HEK293 (cell line): ENCODE results near the gene BCL7A.

Source experiments
- KLF10 ChIP-seq: fragments of 450-650 bp; IDR thresholded peaks from 2 replicates; pipeline ENCODE4 v1.5.1; 2018; ENCODE audit warnings: missing biosample characterization, mild to moderate bottlenecking, missing genetic modification characterization
- KLF7 ChIP-seq: fragments of 450-650 bp; formaldehyde crosslinking; IDR thresholded peaks from 2 replicates; pipeline ENCODE4 v1.5.1; 2016; ENCODE audit warnings: missing biosample characterization, missing genetic modification characterization, borderline replicate concordance
- PRDM6 ChIP-seq: fragments of 450-650 bp; formaldehyde crosslinking; IDR thresholded peaks from 2 replicates; pipeline ENCODE4 v1.5.1; 2017; ENCODE audit warnings: missing biosample characterization, missing genetic modification characterization
- REST ChIP-seq: fragments of 450-650 bp; formaldehyde crosslinking; IDR thresholded peaks from 2 replicates; pipeline ENCODE4 v1.5.1; 2016; ENCODE audit warnings: missing biosample characterization, missing genetic modification characterization
- ZBTB1 ChIP-seq: fragments of 450-650 bp; formaldehyde crosslinking; IDR thresholded peaks from 2 replicates; pipeline ENCODE4 v1.5.1; 2016; ENCODE audit warnings: missing biosample characterization, missing genetic modification characterization
- ZBTB21 ChIP-seq: fragments of 450-650 bp; formaldehyde crosslinking; IDR thresholded peaks from 2 replicates; pipeline ENCODE4 v1.5.1; 2017; ENCODE audit warnings: missing biosample characterization, missing genetic modification characterization
- ZBTB44 ChIP-seq: fragments of 450-650 bp; IDR thresholded peaks from 2 replicates; pipeline ENCODE4 v1.5.1; 2018; ENCODE audit warnings: missing biosample characterization, mild to moderate bottlenecking, missing genetic modification characterization
- ZBTB6 ChIP-seq: fragments of 450-650 bp; formaldehyde crosslinking; IDR thresholded peaks from 2 replicates; pipeline ENCODE4 v1.5.1; 2017; ENCODE audit warnings: missing biosample characterization, missing genetic modification characterization
- ZFP41 ChIP-seq: fragments of 450-650 bp; formaldehyde crosslinking; IDR thresholded peaks from 2 replicates; pipeline ENCODE4 v1.5.1; 2016; ENCODE audit warnings: missing biosample characterization, missing genetic modification characterization, borderline replicate concordance
- ZNF133 ChIP-seq: fragments of 450-650 bp; formaldehyde crosslinking; IDR thresholded peaks from 2 replicates; pipeline ENCODE4 v1.5.1; 2016; ENCODE audit warnings: missing biosample characterization, missing genetic modification characterization
- ZNF138 ChIP-seq: fragments of 450-650 bp; formaldehyde crosslinking; IDR thresholded peaks from 2 replicates; pipeline ENCODE4 v1.5.1; 2016; ENCODE audit warnings: missing biosample characterization, missing genetic modification characterization, borderline replicate concordance
- ZNF146 ChIP-seq: fragments of 450-650 bp; formaldehyde crosslinking; IDR thresholded peaks from 2 replicates; pipeline ENCODE4 v1.5.1; 2016; ENCODE audit warnings: missing biosample characterization, missing genetic modification characterization
- ZNF16 ChIP-seq: fragments of 450-650 bp; formaldehyde crosslinking; IDR thresholded peaks from 2 replicates; pipeline ENCODE4 v1.5.1; 2016; ENCODE audit warnings: low read depth, missing biosample characterization, missing genetic modification characterization
- ZNF26 ChIP-seq: fragments of 450-650 bp; formaldehyde crosslinking; IDR thresholded peaks from 2 replicates; pipeline ENCODE4 v1.5.1; 2016; ENCODE audit warnings: missing biosample characterization, missing genetic modification characterization
- ZNF311 ChIP-seq: fragments of 450-650 bp; formaldehyde crosslinking; IDR thresholded peaks from 2 replicates; pipeline ENCODE4 v1.5.1; 2017; ENCODE audit warnings: missing biosample characterization, missing genetic modification characterization, borderline replicate concordance
- ZNF362 ChIP-seq: fragments of 450-650 bp; formaldehyde crosslinking; IDR thresholded peaks from 2 replicates; pipeline ENCODE4 v1.5.1; 2016; ENCODE audit warnings: missing biosample characterization, missing genetic modification characterization
- ZNF391 ChIP-seq: fragments of 450-650 bp; formaldehyde crosslinking; IDR thresholded peaks from 2 replicates; pipeline ENCODE4 v1.5.1; 2016; ENCODE audit warnings: low read depth, missing biosample characterization, missing genetic modification characterization, borderline replicate concordance
- ZNF433 ChIP-seq: fragments of 450-650 bp; formaldehyde crosslinking; IDR thresholded peaks from 2 replicates; pipeline ENCODE4 v1.5.1; 2016; ENCODE audit warnings: missing biosample characterization, missing genetic modification characterization, low read depth
- ZNF549 ChIP-seq: fragments of 450-650 bp; IDR thresholded peaks from 2 replicates; pipeline ENCODE4 v1.5.1; 2018; ENCODE audit warnings: missing biosample characterization, missing genetic modification characterization, mild to moderate bottlenecking, inconsistent platforms, moderate library complexity
- ZNF600 ChIP-seq: fragments of 450-650 bp; formaldehyde crosslinking; IDR thresholded peaks from 2 replicates; pipeline ENCODE4 v1.5.1; 2016; ENCODE audit warnings: missing biosample characterization, missing genetic modification characterization
- ZNF654 ChIP-seq: fragments of 450-650 bp; formaldehyde crosslinking; IDR thresholded peaks from 2 replicates; pipeline ENCODE4 v1.5.1; 2016; ENCODE audit warnings: low read depth, missing biosample characterization, missing genetic modification characterization
- ZNF707 ChIP-seq: fragments of 450-650 bp; formaldehyde crosslinking; IDR thresholded peaks from 2 replicates; pipeline ENCODE4 v1.5.1; 2016; ENCODE audit warnings: missing biosample characterization, missing genetic modification characterization
- ZNF785 ChIP-seq: fragments of 450-650 bp; formaldehyde crosslinking; IDR thresholded peaks from 2 replicates; pipeline ENCODE4 v1.5.1; 2016; ENCODE audit warnings: missing biosample characterization, missing genetic modification characterization
- ZNF830 ChIP-seq: fragments of 450-650 bp; IDR thresholded peaks from 2 replicates; pipeline ENCODE4 v1.5.0; 2018; ENCODE audit warnings: missing biosample characterization, missing genetic modification characterization, low read depth, mild to moderate bottlenecking, moderate library complexity
- ZSCAN23 ChIP-seq: fragments of 450-650 bp; formaldehyde crosslinking; IDR thresholded peaks from 2 replicates; pipeline ENCODE4 v1.5.1; 2016; ENCODE audit warnings: missing biosample characterization, missing genetic modification characterization
- TF ChIP-seq, protein P1 (sequence below): fragments of 450-650 bp; formaldehyde crosslinking; IDR thresholded peaks from 2 replicates; pipeline ENCODE4 v1.5.1; 2016; ENCODE audit warnings: missing biosample characterization, missing genetic modification characterization

BCL7A gene

GRCh38 chr12:121989276-121990113, 32.2 kb upstream of the BCL7A start (continued):
- TF ChIP-seq ZBTB6 (tag by site-specific recombination) (no peak), PRDM6 (tag by site-specific recombination) (peak; percentile 91), ZSCAN23 (no peak), ZNF433 (tag by site-specific recombination) (no peak), ZBTB21 (tag by site-specific recombination) (no peak; the same call in 1 of the 2 replicates), ZNF311 (no peak), REST (tag by site-specific recombination) (no peak), ZNF146 (tag by site-specific recombination) (no peak), ZBTB1 (tag by site-specific recombination) (no peak), ZNF133 (tag by site-specific recombination) (no peak), ZNF830 (tag by site-specific recombination) (no peak), ZFP41 (tag by site-specific recombination) (no peak), ZNF654 (peak; percentile 31; the same call in 1 of the 2 replicates), ZNF391 (no peak), ZBTB44 (peak; percentile 40; the same call in 1 of the 2 replicates), KLF10 (tag by site-specific recombination) (peak; percentile 76), ZNF138 (tag by site-specific recombination) (no peak), ZNF549 (tag by site-specific recombination) (peak; percentile 53; the same call in 1 of the 2 replicates), ZNF785 (tag by site-specific recombination) (no peak), ZNF600 (tag by site-specific recombination) (no peak), ZNF707 (tag by site-specific recombination) (no peak), KLF7 (tag by site-specific recombination) (peak; percentile 34; the same call in 1 of the 2 replicates), ZNF26 (tag by site-specific recombination) (no peak), ZNF362 (tag by site-specific recombination) (no peak), ZNF16 (tag by site-specific recombination) (no peak)
- TF ChIP-seq, protein P1, sequence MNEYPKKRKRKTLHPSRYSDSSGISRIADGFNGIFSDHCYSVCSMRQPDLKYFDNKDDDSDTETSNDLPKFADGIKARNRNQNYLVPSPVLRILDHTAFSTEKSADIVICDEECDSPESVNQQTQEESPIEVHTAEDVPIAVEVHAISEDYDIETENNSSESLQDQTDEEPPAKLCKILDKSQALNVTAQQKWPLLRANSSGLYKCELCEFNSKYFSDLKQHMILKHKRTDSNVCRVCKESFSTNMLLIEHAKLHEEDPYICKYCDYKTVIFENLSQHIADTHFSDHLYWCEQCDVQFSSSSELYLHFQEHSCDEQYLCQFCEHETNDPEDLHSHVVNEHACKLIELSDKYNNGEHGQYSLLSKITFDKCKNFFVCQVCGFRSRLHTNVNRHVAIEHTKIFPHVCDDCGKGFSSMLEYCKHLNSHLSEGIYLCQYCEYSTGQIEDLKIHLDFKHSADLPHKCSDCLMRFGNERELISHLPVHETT (tag by site-specific recombination) = no peak
